Skeletal muscle tissue (tissue), 4 donors: ENCODE results near the gene SNX25. TPM values are rescaled to one million over a fixed set of nuclear protein-coding genes. Genes with fewer than 3 reads are reported as not detected.

ENCODE experiments used
- H3K27ac ChIP-seq: one replicate; pipeline ENCODE4 v1.7.0; 2013; ENCODE audit warnings: mild to moderate bottlenecking, low read depth, low read length, inconsistent platforms
- H3K27me3 ChIP-seq, 3 donors: one replicate each; pipeline ENCODE4 v1.7.0; 2013; ENCODE audit warnings: low read length in 3 of 3; ENCODE audit not compliant: control insufficient read depth in 3 of 3, insufficient read depth in 3 of 3
- H3K36me3 ChIP-seq, 3 donors: one replicate each; pipeline ENCODE4 v1.7.0; 2013; ENCODE audit warnings: low read length in 3 of 3; ENCODE audit not compliant: control insufficient read depth in 3 of 3, insufficient read depth in 3 of 3
- H3K4me1 ChIP-seq, 3 donors: one replicate each; pipeline ENCODE4 v1.7.0; 2013; ENCODE audit warnings: low read length in 3 of 3, mild to moderate bottlenecking in 3 of 3; ENCODE audit not compliant: control insufficient read depth in 3 of 3, insufficient read depth in 3 of 3
- H3K4me3 ChIP-seq, 3 donors: one replicate each; pipeline ENCODE4 v1.7.0; 2013; ENCODE audit warnings: low read length in 3 of 3
- H3K9ac ChIP-seq, 3 donors: one replicate each; pipeline ENCODE4 v1.7.0; 2013; ENCODE audit warnings: low read length in 3 of 3, mild to moderate bottlenecking in 3 of 3, moderate library complexity in 2 of 3, low read depth in 1 of 3
- H3K9me3 ChIP-seq, 3 donors: one replicate each; pipeline ENCODE4 v1.7.0; 2013; ENCODE audit warnings: low read length in 3 of 3; ENCODE audit not compliant: control insufficient read depth in 3 of 3
- total RNA-seq: library from RNA; depleted of rRNA; stranded (reverse); fragments of >200 nt; gene quantifications from one replicate; pipeline ENCODE4 v1.2.3, GENCODE V29; 2014
- donor health status: Osteomylitis.

Gene SNX25
- total RNA-seq, 1 donor from 2014 or later = 12.5 TPM

GRCh38 chr4:185412412-185412811 lies 203.0 kb downstream of the SNX25 start:
- Histone ChIP-seq H3K9me3 (peaks cover 0 to 3% (median 0%) of the 10 kb centered on the region in 3 donors), H3K9ac (no peak overlapping the region), H3K27ac (peak overlapping the region; percentile 6), H3K4me1 (no peaks in the 10 kb centered on the region), H3K36me3 (peaks cover 16 to 50% (median 47%) of the 10 kb centered on the region in 3 donors), H3K4me3 (no peak overlapping the region), H3K27me3 (no peaks in the 10 kb centered on the region)

Other genes with a start within 250 kb of the SNX25 start
- not detected for gene HELT, start 191.1 kb upstream of the SNX25 start, total RNA-seq
- gene SLC25A4, start 66.3 kb upstream of the SNX25 start, total RNA-seq = 39.1 TPM
- gene CFAP97, start 5.6 kb upstream of the SNX25 start, total RNA-seq = 15.1 TPM
- gene LRP2BP, start 186.3 kb downstream of the SNX25 start, total RNA-seq = 4.7 TPM
- gene ANKRD37, start 187.2 kb downstream of the SNX25 start, total RNA-seq = 15.1 TPM
- 62.6 TPM for gene UFSP2, start 216.4 kb downstream of the SNX25 start, total RNA-seq